ENCODE data around the gene MYH2. TPM values are rescaled to one million over a fixed set of nuclear protein-coding genes. Genes with fewer than 3 reads are reported as not detected.

The MYH2 gene
- total RNA-seq, 1 donor from 2014 or later: not detected

GRCh38 chr17:10527419-10527818, 22.0 kb downstream of the MYH2 start:
- no peak overlapping the region for H3K27ac Mint-ChIP-seq
- no peak for TF ChIP-seq CTCF (IDR thresholded peaks at IDR 0.05; ENCODE audit: unreplicated experiment)
- H3K4me1 Mint-ChIP-seq (ENCODE audit: low read depth): no peaks in the 10 kb centered on the region
- DNase-seq (ENCODE audit: low spot score, unreplicated experiment): no peak
- peaks cover 3% of the 10 kb centered on the region for H3K9me3 Mint-ChIP-seq (ENCODE audit: low read depth)
- peaks cover 28% of the 10 kb centered on the region for H3K27me3 Mint-ChIP-seq
- no peaks in the 10 kb centered on the region for H3K36me3 Mint-ChIP-seq (ENCODE audit: insufficient read depth)
- no peak overlapping the region for H3K4me3 Mint-ChIP-seq (ENCODE audit: low read depth)

- no peak for TF ChIP-seq CTCF (IDR thresholded peaks at IDR 0.05; ENCODE audit: unreplicated experiment)
- DNase-seq (ENCODE audit: low spot score, unreplicated experiment): no peak
- no peak overlapping the region for H3K27ac Mint-ChIP-seq
- peaks cover 3% of the 10 kb centered on the region for H3K9me3 Mint-ChIP-seq (ENCODE audit: low read depth)
- H3K27me3 Mint-ChIP-seq: peaks cover 26% of the 10 kb centered on the region
- H3K36me3 Mint-ChIP-seq (ENCODE audit: insufficient read depth): no peaks in the 10 kb centered on the region
- no peaks in the 10 kb centered on the region for H3K4me1 Mint-ChIP-seq (ENCODE audit: low read depth)
- H3K4me3 Mint-ChIP-seq (ENCODE audit: low read depth): no peak overlapping the region
These were observed 22.9 kb downstream of the MYH2 start for GRCh38 chr17:10526517-10526916.

GRCh38 chr17:10523064-10523463, 26.4 kb downstream of the MYH2 start:
- Mint-ChIP-seq H3K27me3 (peaks cover 13% of the 10 kb centered on the region), H3K9me3 (ENCODE audit: low read depth) (peaks cover 3% of the 10 kb centered on the region), H3K4me3 (ENCODE audit: low read depth) (no peak overlapping the region), H3K27ac (no peak overlapping the region), H3K4me1 (ENCODE audit: low read depth) (no peaks in the 10 kb centered on the region), H3K36me3 (ENCODE audit: insufficient read depth) (no peaks in the 10 kb centered on the region)
- no peak for TF ChIP-seq CTCF (IDR thresholded peaks at IDR 0.05; ENCODE audit: unreplicated experiment)
- no peak for DNase-seq (ENCODE audit: low spot score, unreplicated experiment)

GRCh38 chr17:10521949-10522348, 27.5 kb downstream of the MYH2 start:
- no peak for DNase-seq (ENCODE audit: low spot score, unreplicated experiment)
- no peak overlapping the region for H3K27ac Mint-ChIP-seq
- H3K4me1 Mint-ChIP-seq (ENCODE audit: low read depth): no peaks in the 10 kb centered on the region
- H3K36me3 Mint-ChIP-seq (ENCODE audit: insufficient read depth): no peaks in the 10 kb centered on the region
- no peak overlapping the region for H3K4me3 Mint-ChIP-seq (ENCODE audit: low read depth)
- H3K9me3 Mint-ChIP-seq (ENCODE audit: low read depth): peaks cover 3% of the 10 kb centered on the region
- TF ChIP-seq CTCF (IDR thresholded peaks at IDR 0.05; ENCODE audit: unreplicated experiment): no peak
- peaks cover 13% of the 10 kb centered on the region for H3K27me3 Mint-ChIP-seq

- H3K4me1 Mint-ChIP-seq (ENCODE audit: low read depth): no peaks in the 10 kb centered on the region
- H3K27ac Mint-ChIP-seq: no peak within 1 kb of the TSS
- no peak for TF ChIP-seq CTCF (IDR thresholded peaks at IDR 0.05; ENCODE audit: unreplicated experiment)
- no peak within 1 kb of the TSS for H3K4me3 Mint-ChIP-seq (ENCODE audit: low read depth)
- peaks cover 20% of the 10 kb centered on the region for H3K27me3 Mint-ChIP-seq
- H3K36me3 Mint-ChIP-seq (ENCODE audit: insufficient read depth): no peaks in the 10 kb centered on the region
- no peak for DNase-seq (ENCODE audit: low spot score, unreplicated experiment)
- peaks cover 2% of the 10 kb centered on the region for H3K9me3 Mint-ChIP-seq (ENCODE audit: low read depth)
These were observed 31.0 kb downstream of the MYH2 start, which contains the start of gene MYH1 for GRCh38 chr17:10518271-10519037. TSS of gene MYH1 (minus strand) at chr17:10518542. CDS start at chr17:10516642, 1,900 bp downstream.
